Activated T-helper 1 cell treated with anti-CD3 and anti-CD28 coated beads, Interleukin-2, amount 50 U/mL, for 16 hours (primary cell): Measurements from ENCODE around the gene C19orf33.

ENCODE experiments used
- DNase-seq, 2 donors: peaks; one replicate each; pipeline ENCODE4 v3.0.0-alpha.2; 2020; ENCODE audit warnings: low read depth in 1 of 2, low spot score in 1 of 2

C19orf33 gene

GRCh38 chr19:38278751-38279150 is 25.3 kb upstream of the C19orf33 start:
- no peak for DNase-seq

GRCh38 chr19:38280030-38280921 is 23.8 kb upstream of the C19orf33 start:
- DNase-seq = no peak

GRCh38 chr19:38281811-38282566 is 22.1 kb upstream of the C19orf33 start:
- no peak for DNase-seq

- DNase-seq = no peak
These were observed 20.8 kb upstream of the C19orf33 start for GRCh38 chr19:38283271-38283670.

GRCh38 chr19:38284422-38284821 is 19.6 kb upstream of the C19orf33 start:
- DNase-seq = no peak

- DNase-seq = no peak
These were observed 18.5 kb upstream of the C19orf33 start for GRCh38 chr19:38285567-38285966.

- DNase-seq = no peak
These were observed 16.4 kb upstream of the C19orf33 start for GRCh38 chr19:38287604-38288003.

- DNase-seq = no peak
These were observed 15.8 kb upstream of the C19orf33 start for GRCh38 chr19:38288123-38288855.

GRCh38 chr19:38289955-38290354 is 14.1 kb upstream of the C19orf33 start:
- DNase-seq = no peak

GRCh38 chr19:38290631-38291147 is 13.4 kb upstream of the C19orf33 start:
- DNase-seq = no peak

- DNase-seq = no peak
These were observed 12.2 kb upstream of the C19orf33 start for GRCh38 chr19:38291855-38292254.

- no peak for DNase-seq
These were observed 10.8 kb upstream of the C19orf33 start for GRCh38 chr19:38293281-38293680.

- DNase-seq = no peak
These were observed 10.0 kb upstream of the C19orf33 start for GRCh38 chr19:38294090-38294489.

GRCh38 chr19:38298821-38299680 is 5.0 kb upstream of the C19orf33 start:
- no peak for DNase-seq

GRCh38 chr19:38304352-38304865 is 358 bp downstream of the C19orf33 start:
- DNase-seq = no peak

GRCh38 chr19:38304866-38305429 is 897 bp downstream of the C19orf33 start:
- DNase-seq = no peak

- no peak for DNase-seq
These were observed 2.2 kb downstream of the C19orf33 start for GRCh38 chr19:38306236-38306635.

GRCh38 chr19:38307076-38307475 is 3.0 kb downstream of the C19orf33 start:
- no peak for DNase-seq

GRCh38 chr19:38307597-38307996 is 3.5 kb downstream of the C19orf33 start:
- DNase-seq = no peak
